ENCODE results near the gene EML4. TPM values are rescaled to one million over a fixed set of nuclear protein-coding genes. Genes with fewer than 3 reads are reported as not detected.

Gene EML4
- total RNA-seq, 1 donor from 2014 or later, result 72.2 TPM

DNA sequence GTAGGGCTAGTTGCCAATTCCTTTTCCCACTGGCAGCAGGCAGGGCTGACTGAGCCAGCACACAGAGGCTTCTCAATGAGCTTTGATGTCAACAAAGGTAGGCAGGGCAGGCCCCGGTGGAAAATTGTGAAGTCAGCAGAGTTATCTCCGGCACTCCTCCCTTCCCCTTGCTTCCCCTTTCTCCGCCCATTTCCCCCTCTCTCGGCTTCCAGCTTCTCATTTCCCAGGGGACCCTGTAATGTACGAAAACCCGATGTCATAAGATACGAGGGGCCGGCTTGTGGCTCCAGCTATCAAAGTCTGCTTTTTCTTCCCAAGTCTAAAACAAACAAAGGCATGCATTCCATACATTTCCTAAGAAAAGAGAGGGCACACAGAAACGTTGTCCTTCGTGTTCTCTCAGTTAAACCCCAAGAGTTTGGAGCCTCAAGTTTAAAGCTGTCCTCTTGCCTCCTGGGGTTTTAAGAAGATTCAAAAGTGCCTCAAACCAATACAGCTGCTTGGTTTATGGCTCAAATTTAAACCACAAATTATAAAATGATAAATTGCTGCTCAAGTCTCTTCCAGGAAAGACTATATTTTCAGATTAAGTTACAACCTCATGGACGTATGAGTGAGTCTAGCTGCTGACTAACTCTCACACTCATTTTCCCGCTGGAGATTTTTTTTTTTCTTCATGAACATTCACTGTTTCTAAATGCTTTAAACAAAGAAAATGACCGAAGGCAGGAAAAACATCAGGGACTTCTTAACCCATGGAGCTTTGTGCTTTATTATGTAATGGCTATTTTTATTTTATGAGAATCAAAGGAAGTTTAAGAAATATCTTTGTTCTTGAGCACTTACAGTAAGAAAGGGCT is 27.2 kb upstream of the EML4 start:
- H3K36me3 Mint-ChIP-seq (ENCODE audit: low read depth), result no peaks in the 10 kb centered on the region
- peaks cover 30% of the 10 kb centered on the region for H3K4me1 Mint-ChIP-seq
- peak overlapping the region; percentile 64 for H3K4me3 Mint-ChIP-seq
- no peak for DNase-seq (ENCODE audit: low read depth, low spot score)
- no peaks in the 10 kb centered on the region for H3K9me3 Mint-ChIP-seq
- no peaks in the 10 kb centered on the region for H3K27me3 Mint-ChIP-seq (ENCODE audit: low read depth)
- H3K27ac Mint-ChIP-seq (ENCODE audit: unreplicated experiment), result peak overlapping the region; percentile 79
- TF ChIP-seq, protein P1, sequence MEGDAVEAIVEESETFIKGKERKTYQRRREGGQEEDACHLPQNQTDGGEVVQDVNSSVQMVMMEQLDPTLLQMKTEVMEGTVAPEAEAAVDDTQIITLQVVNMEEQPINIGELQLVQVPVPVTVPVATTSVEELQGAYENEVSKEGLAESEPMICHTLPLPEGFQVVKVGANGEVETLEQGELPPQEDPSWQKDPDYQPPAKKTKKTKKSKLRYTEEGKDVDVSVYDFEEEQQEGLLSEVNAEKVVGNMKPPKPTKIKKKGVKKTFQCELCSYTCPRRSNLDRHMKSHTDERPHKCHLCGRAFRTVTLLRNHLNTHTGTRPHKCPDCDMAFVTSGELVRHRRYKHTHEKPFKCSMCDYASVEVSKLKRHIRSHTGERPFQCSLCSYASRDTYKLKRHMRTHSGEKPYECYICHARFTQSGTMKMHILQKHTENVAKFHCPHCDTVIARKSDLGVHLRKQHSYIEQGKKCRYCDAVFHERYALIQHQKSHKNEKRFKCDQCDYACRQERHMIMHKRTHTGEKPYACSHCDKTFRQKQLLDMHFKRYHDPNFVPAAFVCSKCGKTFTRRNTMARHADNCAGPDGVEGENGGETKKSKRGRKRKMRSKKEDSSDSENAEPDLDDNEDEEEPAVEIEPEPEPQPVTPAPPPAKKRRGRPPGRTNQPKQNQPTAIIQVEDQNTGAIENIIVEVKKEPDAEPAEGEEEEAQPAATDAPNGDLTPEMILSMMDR (conservative IDR thresholded peaks at IDR 0.05), result no peak

DNA sequence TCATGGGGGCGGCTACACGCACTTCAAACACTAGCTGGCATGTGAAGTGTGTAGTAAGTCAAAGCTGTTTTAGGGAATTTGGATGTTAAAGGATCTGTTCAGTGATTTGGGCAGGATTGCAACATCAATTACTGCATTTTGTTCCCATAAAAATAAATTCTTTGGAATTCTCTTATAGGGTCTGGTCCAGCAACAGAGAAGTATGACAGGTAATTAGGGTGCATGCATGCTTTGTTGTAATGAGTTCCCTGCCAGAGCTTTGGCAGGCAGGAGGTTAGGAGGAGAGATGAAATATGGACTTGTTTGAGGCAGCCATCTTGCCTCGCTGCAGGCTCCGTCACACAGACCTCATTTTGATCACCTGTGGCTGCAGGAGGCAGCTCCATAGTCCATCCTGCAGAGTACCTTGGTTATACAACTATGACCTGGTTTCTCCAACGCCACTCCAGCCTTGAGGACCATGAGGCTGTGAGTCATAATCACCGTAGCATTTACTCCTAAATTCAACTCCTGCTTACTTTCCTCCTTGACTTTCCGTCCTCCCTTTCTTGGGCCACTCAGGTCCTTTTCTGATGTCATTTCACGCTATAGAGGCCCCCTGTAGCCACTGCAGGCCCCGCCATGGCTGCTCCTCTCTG is 26.5 kb upstream of the EML4 start:
- peak overlapping the region; percentile 36 for H3K4me3 Mint-ChIP-seq
- no peaks in the 10 kb centered on the region for H3K36me3 Mint-ChIP-seq (ENCODE audit: low read depth)
- no peak for DNase-seq (ENCODE audit: low read depth, low spot score)
- peaks cover 24% of the 10 kb centered on the region for H3K4me1 Mint-ChIP-seq
- no peaks in the 10 kb centered on the region for H3K27me3 Mint-ChIP-seq (ENCODE audit: low read depth)
- no peak overlapping the region for H3K27ac Mint-ChIP-seq (ENCODE audit: unreplicated experiment)
- H3K9me3 Mint-ChIP-seq, result no peaks in the 10 kb centered on the region
- TF ChIP-seq, protein P1 (conservative IDR thresholded peaks at IDR 0.05), result no peak

DNA sequence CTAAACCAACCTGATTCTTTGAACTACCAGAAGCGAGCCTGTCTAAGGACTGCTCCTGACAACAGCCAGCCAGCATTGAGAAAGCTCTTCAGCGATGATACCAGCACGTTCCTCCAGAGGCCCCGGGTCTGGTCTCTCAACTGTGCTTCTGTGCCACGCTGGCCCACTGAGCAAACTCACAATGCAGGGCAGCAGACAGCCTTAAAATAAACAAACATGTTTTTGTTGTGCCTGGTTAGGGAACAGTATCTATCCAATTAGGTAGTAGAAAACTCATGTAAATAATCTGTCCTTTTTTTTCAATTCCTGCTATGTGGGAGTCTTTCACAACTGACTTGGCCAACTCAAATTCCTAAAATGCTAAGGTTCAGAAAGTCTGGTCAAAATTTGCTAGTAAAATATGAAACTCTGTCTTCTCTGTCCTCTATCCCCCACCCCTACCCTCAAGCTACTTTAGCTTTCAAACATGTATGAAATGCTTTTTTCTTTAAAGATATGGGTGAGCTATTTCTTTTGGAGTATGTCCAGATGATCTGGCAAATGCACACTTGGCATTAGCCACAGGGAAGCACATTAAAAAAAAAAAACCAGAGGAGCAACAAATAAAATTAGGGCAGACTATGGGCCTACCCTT is 21.4 kb upstream of the EML4 start:
- H3K36me3 Mint-ChIP-seq (ENCODE audit: low read depth), result no peaks in the 10 kb centered on the region
- H3K4me3 Mint-ChIP-seq, result no peak overlapping the region
- no peak overlapping the region for H3K27ac Mint-ChIP-seq (ENCODE audit: unreplicated experiment)
- TF ChIP-seq, protein P1 (conservative IDR thresholded peaks at IDR 0.05), result no peak
- H3K9me3 Mint-ChIP-seq, result no peaks in the 10 kb centered on the region
- H3K27me3 Mint-ChIP-seq (ENCODE audit: low read depth), result no peaks in the 10 kb centered on the region
- DNase-seq (ENCODE audit: low read depth, low spot score), result no peak
- H3K4me1 Mint-ChIP-seq, result peaks cover 4% of the 10 kb centered on the region

DNA sequence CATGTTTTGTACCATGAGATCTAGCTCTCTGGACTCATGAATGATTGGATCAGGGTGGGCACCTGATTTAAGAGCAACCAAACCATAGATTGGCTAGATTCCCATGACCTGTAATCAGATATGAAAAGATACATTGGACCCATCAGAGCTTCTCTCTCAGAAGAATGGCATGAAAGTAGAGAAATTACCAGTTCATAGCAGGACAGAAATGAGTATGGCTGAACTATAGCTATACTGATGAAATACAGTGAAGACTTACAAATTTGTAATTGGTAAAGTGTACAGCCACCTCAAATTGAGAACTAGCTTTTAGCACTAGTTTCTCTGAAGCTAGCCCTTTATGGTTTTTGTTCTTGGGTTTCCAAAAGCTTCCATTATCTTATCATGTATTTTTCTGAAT is 19.0 kb upstream of the EML4 start:
- Mint-ChIP-seq H3K27me3 (ENCODE audit: low read depth) (no peaks in the 10 kb centered on the region), H3K4me3 (no peak overlapping the region), H3K36me3 (ENCODE audit: low read depth) (no peaks in the 10 kb centered on the region), H3K4me1 (no peaks in the 10 kb centered on the region), H3K9me3 (no peaks in the 10 kb centered on the region), H3K27ac (ENCODE audit: unreplicated experiment) (no peak overlapping the region)
- TF ChIP-seq, protein P1 (conservative IDR thresholded peaks at IDR 0.05), result no peak
- DNase-seq (ENCODE audit: low read depth, low spot score), result no peak

DNA sequence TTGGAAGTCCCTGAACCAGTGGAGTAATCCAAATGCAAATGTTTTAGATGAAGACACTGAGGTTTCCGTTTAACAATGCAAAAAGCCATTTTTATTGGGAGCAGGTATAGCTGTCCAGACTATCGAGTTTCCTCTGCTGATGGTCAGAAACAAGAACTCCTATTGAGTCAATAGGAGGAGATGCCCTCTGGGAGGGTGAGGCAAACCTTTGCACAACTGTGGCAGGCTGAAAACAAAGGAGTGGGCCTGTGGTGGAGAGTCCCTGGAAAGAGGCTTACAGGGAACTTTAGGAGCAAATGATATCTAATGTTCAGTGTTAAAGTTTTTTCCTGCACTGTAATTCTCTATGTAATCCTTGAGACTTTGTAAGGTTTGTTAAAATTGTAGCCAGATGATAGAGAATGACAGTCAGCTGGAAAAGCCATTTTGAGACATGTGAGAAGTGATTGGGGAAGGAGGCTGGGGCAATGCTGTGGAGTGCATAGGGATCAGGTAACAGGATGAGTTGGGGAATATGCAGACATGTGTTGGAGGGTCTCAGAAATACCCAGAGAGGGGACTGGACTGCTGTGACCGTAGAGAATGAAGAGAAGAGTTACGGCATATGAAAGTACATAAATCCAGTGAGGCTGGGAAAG is 15.1 kb upstream of the EML4 start:
- Mint-ChIP-seq H3K4me3 (no peak overlapping the region), H3K27ac (ENCODE audit: unreplicated experiment) (no peak overlapping the region), H3K36me3 (ENCODE audit: low read depth) (no peaks in the 10 kb centered on the region), H3K9me3 (no peaks in the 10 kb centered on the region), H3K4me1 (no peaks in the 10 kb centered on the region), H3K27me3 (ENCODE audit: low read depth) (no peaks in the 10 kb centered on the region)
- no peak for DNase-seq (ENCODE audit: low read depth, low spot score)
- TF ChIP-seq, protein P1 (conservative IDR thresholded peaks at IDR 0.05), result no peak
